SK-N-SH treated with all-trans-retinoic acid at 6 μM for 48 hours (cell line): ENCODE data around the gene GPRIN3.

Source experiments
- ATAC-seq: fragments of 200-7000 bp; cut with Tn5 transposase; 3 replicates; pipeline ENCODE4 v1.9.1; 2020; ENCODE audit warnings: mild to moderate bottlenecking, moderate library complexity
- ARNTL ChIP-seq: fragments of 450-650 bp; formaldehyde crosslinking; IDR thresholded peaks from 2 replicates; pipeline ENCODE4 v1.5.0; 2020; ENCODE audit warnings: low read depth, mild to moderate bottlenecking, moderate library complexity, borderline replicate concordance
- BACH2 ChIP-seq: fragments of 250-450 bp; sonication (Bioruptor Pico); IDR thresholded peaks from 2 replicates; pipeline ENCODE4 v1.9.0; 2021; ENCODE audit warnings: mild to moderate bottlenecking, borderline replicate concordance
- CREB5 ChIP-seq: fragments of 250-450 bp; sonication (Bioruptor Pico); IDR thresholded peaks from 2 replicates; pipeline ENCODE4 v1.5.1; 2020; ENCODE audit warnings: low read depth, mild to moderate bottlenecking, moderate library complexity
- CSDC2 ChIP-seq: fragments of 250-450 bp; sonication (Bioruptor Pico); IDR thresholded peaks from 2 replicates; pipeline ENCODE4 v1.5.0; 2020; ENCODE audit warnings: mild to moderate bottlenecking, moderate library complexity
- ESRRG ChIP-seq: fragments of 250-450 bp; sonication (Bioruptor Pico); IDR thresholded peaks from 2 replicates; pipeline ENCODE4 v1.6.1; 2021; ENCODE audit warnings: mild to moderate bottlenecking
- GLIS3 ChIP-seq: fragments of 250-450 bp; sonication (Bioruptor Pico); IDR thresholded peaks from 2 replicates; pipeline ENCODE4 v1.5.0; 2020; ENCODE audit warnings: mild to moderate bottlenecking, moderate library complexity
- ISL1 ChIP-seq: fragments of 250-450 bp; sonication (Bioruptor Pico); IDR thresholded peaks from 2 replicates; pipeline ENCODE4 v2.1.2; 2022; ENCODE audit warnings: mild to moderate bottlenecking, moderate library complexity
- OSR1 ChIP-seq: fragments of 250-450 bp; sonication (Bioruptor Pico); IDR thresholded peaks from 2 replicates; pipeline ENCODE4 v1.8.0; 2022; ENCODE audit warnings: moderate library complexity, mild to moderate bottlenecking, inconsistent platforms
- POU6F1 ChIP-seq: fragments of 250-450 bp; sonication (Bioruptor Pico); IDR thresholded peaks from 2 replicates; pipeline ENCODE4 v1.8.0; 2021; ENCODE audit warnings: low read depth, mild to moderate bottlenecking, moderate library complexity, borderline replicate concordance
- PPARA ChIP-seq: fragments of 250-450 bp; sonication (Bioruptor Pico); IDR thresholded peaks from 2 replicates; pipeline ENCODE4 v1.5.0; 2020; ENCODE audit warnings: mild to moderate bottlenecking, borderline replicate concordance
- RARB ChIP-seq: fragments of 250-450 bp; sonication (Bioruptor Pico); IDR thresholded peaks from 2 replicates; pipeline ENCODE4 v1.8.0; 2021; ENCODE audit warnings: mild to moderate bottlenecking, moderate library complexity
- SNAI2 ChIP-seq: fragments of 250-450 bp; sonication (Bioruptor Pico); IDR thresholded peaks from 2 replicates; pipeline ENCODE4 v1.5.0; 2020; ENCODE audit warnings: mild to moderate bottlenecking, moderate library complexity
- TCF4 ChIP-seq: fragments of 250-450 bp; sonication (Bioruptor Pico); IDR thresholded peaks from 2 replicates; pipeline ENCODE4 v1.8.0; 2021; ENCODE audit warnings: mild to moderate bottlenecking, moderate library complexity, borderline replicate concordance
- TOX ChIP-seq: fragments of 250-450 bp; sonication (Bioruptor Pico); IDR thresholded peaks from 2 replicates; pipeline ENCODE4 v1.8.0; 2021; ENCODE audit warnings: mild to moderate bottlenecking, moderate library complexity, borderline replicate concordance
- TSHZ2 ChIP-seq: fragments of 250-450 bp; sonication (Bioruptor Pico); IDR thresholded peaks from 2 replicates; pipeline ENCODE4 v1.5.0; 2020; ENCODE audit warnings: mild to moderate bottlenecking, moderate library complexity
- ZC3H10 ChIP-seq: fragments of 250-450 bp; sonication (Bioruptor Pico); IDR thresholded peaks from 2 replicates; pipeline ENCODE4 v1.5.1; 2021; ENCODE audit warnings: mild to moderate bottlenecking, moderate library complexity
- ZFP3 ChIP-seq: fragments of 250-450 bp; sonication (Bioruptor Pico); IDR thresholded peaks from 2 replicates; pipeline ENCODE4 v1.5.0; 2020; ENCODE audit warnings: mild to moderate bottlenecking, moderate library complexity
- ZFP30 ChIP-seq: fragments of 450-650 bp; formaldehyde crosslinking; IDR thresholded peaks from 2 replicates; pipeline ENCODE4 v1.5.0; 2022; ENCODE audit warnings: mild to moderate bottlenecking, moderate library complexity
- ZNF565 ChIP-seq: fragments of 450-650 bp; formaldehyde crosslinking; conservative IDR thresholded peaks from 2 replicates; pipeline ENCODE4 v1.5.0; 2020; ENCODE audit warnings: low read depth, mild to moderate bottlenecking, moderate library complexity
- ZNF70 ChIP-seq: fragments of 450-650 bp; formaldehyde crosslinking; IDR thresholded peaks from 2 replicates; pipeline ENCODE4 v1.5.0; 2020; ENCODE audit warnings: mild to moderate bottlenecking, moderate library complexity
- ZNF8 ChIP-seq: fragments of 450-650 bp; formaldehyde crosslinking; IDR thresholded peaks from 2 replicates; pipeline ENCODE4 v1.5.0; 2020; ENCODE audit warnings: mild to moderate bottlenecking, moderate library complexity
- TF ChIP-seq, protein P1 (sequence below): fragments of 250-450 bp; sonication (Bioruptor Pico); IDR thresholded peaks from 2 replicates; pipeline ENCODE4 v1.8.0; 2020; ENCODE audit warnings: mild to moderate bottlenecking, moderate library complexity, borderline replicate concordance
- TF ChIP-seq, protein P2 (sequence below): fragments of 250-450 bp; sonication (Bioruptor Pico); IDR thresholded peaks from 2 replicates; pipeline ENCODE4 v1.5.1; 2021; ENCODE audit warnings: mild to moderate bottlenecking, moderate library complexity

The GPRIN3 gene

DNA sequence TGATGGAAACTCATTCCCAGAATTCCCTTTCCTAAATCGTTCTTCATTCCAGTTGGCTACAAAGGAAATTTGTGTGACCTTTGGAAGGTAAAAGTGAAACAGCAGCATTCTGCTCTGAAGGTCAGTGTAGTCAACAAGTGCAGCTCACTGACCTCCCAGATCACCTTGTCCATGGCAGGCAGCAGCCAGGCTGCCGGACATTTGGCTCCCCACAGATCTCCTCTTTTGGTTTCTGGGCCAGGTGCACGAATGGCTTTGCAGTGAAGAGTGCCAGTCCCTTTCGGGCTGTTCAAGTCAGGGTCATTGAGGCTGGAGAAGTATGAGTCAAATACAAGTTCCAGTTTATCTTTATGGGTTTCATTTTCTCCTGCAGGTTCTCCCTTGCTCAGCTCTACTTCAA lies 14.3 kb downstream of the GPRIN3 start:
- no peak for ATAC-seq
- TF ChIP-seq RARB (CRISPR knock-in tag) = no peak
- no peak for TF ChIP-seq PPARA (CRISPR knock-in tag)
- TF ChIP-seq TOX = no peak
- no peak for TF ChIP-seq SNAI2
- no peak for TF ChIP-seq BACH2 (CRISPR knock-in tag)
- no peak for TF ChIP-seq TSHZ2 (CRISPR knock-in tag)
- no peak for TF ChIP-seq ZNF565 (CRISPR knock-in tag)
- no peak for TF ChIP-seq ZNF70 (CRISPR knock-in tag)
- no peak for TF ChIP-seq CSDC2
- TF ChIP-seq OSR1 (CRISPR knock-in tag) = no peak
- TF ChIP-seq ZNF8 (CRISPR knock-in tag) = no peak
- no peak for TF ChIP-seq ESRRG (CRISPR knock-in tag)
- TF ChIP-seq, protein P1, sequence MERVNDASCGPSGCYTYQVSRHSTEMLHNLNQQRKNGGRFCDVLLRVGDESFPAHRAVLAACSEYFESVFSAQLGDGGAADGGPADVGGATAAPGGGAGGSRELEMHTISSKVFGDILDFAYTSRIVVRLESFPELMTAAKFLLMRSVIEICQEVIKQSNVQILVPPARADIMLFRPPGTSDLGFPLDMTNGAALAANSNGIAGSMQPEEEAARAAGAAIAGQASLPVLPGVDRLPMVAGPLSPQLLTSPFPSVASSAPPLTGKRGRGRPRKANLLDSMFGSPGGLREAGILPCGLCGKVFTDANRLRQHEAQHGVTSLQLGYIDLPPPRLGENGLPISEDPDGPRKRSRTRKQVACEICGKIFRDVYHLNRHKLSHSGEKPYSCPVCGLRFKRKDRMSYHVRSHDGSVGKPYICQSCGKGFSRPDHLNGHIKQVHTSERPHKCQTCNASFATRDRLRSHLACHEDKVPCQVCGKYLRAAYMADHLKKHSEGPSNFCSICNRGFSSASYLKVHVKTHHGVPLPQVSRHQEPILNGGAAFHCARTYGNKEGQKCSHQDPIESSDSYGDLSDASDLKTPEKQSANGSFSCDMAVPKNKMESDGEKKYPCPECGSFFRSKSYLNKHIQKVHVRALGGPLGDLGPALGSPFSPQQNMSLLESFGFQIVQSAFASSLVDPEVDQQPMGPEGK (CRISPR knock-in tag) = no peak
- no peak for TF ChIP-seq POU6F1 (CRISPR knock-in tag)
- TF ChIP-seq, protein P2, sequence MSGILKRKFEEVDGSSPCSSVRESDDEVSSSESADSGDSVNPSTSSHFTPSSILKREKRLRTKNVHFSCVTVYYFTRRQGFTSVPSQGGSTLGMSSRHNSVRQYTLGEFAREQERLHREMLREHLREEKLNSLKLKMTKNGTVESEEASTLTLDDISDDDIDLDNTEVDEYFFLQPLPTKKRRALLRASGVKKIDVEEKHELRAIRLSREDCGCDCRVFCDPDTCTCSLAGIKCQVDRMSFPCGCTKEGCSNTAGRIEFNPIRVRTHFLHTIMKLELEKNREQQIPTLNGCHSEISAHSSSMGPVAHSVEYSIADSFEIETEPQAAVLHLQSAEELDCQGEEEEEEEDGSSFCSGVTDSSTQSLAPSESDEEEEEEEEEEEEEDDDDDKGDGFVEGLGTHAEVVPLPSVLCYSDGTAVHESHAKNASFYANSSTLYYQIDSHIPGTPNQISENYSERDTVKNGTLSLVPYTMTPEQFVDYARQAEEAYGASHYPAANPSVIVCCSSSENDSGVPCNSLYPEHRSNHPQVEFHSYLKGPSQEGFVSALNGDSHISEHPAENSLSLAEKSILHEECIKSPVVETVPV = no peak
- no peak for TF ChIP-seq GLIS3 (CRISPR knock-in tag)
- no peak for TF ChIP-seq ARNTL (CRISPR knock-in tag)

DNA sequence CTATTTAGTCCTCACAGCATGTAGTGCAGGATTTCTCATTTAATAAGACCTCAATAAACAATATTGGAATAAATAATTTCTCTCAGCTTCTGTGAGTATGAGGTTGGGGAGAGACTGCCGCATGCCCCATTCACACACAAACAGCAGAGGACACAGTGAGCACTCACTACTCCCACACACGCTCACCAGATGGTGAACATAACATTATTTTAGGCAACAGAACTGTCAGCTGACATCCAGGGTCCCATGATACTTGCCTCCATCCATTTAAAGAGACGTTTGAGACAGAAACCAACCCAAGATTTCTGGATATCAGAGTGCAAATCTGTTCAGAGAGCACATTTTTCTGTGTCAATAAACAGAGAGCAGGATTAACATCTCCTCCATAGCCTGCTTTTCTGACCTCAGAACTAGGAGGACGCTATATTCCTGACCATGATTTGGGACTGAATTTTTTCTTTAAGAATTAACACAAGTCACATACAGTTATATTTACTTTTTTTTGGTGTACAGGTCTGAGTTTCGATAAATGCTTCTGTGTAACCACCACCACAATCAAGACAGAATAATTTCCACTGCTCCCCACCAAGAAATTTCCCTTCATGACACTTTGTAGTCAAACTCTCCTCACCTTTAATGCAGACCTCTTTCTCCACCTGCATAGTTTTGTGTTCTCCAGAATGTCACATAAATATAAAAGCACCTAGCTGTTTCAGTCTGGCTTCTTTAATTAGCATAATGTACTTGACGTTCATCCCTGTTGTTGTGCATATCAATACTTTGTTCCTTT lies 16.7 kb downstream of the GPRIN3 start:
- ATAC-seq = no peak
- no peak for TF ChIP-seq GLIS3 (CRISPR knock-in tag)
- no peak for TF ChIP-seq CREB5
- TF ChIP-seq POU6F1 (CRISPR knock-in tag) = no peak
- TF ChIP-seq TSHZ2 (CRISPR knock-in tag) = no peak
- TF ChIP-seq TCF4 = no peak
- no peak for TF ChIP-seq ZFP3 (CRISPR knock-in tag)
- TF ChIP-seq ZC3H10 = no peak
- no peak for TF ChIP-seq CSDC2
- TF ChIP-seq, protein P1 (CRISPR knock-in tag) = no peak
- TF ChIP-seq ZNF70 (CRISPR knock-in tag) = no peak
- no peak for TF ChIP-seq PPARA (CRISPR knock-in tag)
- no peak for TF ChIP-seq RARB (CRISPR knock-in tag)
- TF ChIP-seq ESRRG (CRISPR knock-in tag) = no peak
- no peak for TF ChIP-seq ISL1 (CRISPR knock-in tag)
- no peak for TF ChIP-seq ZNF565 (CRISPR knock-in tag)
- no peak for TF ChIP-seq SNAI2
- TF ChIP-seq OSR1 (CRISPR knock-in tag) = no peak
- TF ChIP-seq ZFP30 (CRISPR knock-in tag) = no peak
